ENCODE results near the gene LRRC9. TPM values are rescaled to one million over a fixed set of nuclear protein-coding genes. Genes with fewer than 3 reads are reported as not detected.

LRRC9 gene
- total RNA-seq, 1 experiment from 2014 or later, result 0.77 TPM

DNA sequence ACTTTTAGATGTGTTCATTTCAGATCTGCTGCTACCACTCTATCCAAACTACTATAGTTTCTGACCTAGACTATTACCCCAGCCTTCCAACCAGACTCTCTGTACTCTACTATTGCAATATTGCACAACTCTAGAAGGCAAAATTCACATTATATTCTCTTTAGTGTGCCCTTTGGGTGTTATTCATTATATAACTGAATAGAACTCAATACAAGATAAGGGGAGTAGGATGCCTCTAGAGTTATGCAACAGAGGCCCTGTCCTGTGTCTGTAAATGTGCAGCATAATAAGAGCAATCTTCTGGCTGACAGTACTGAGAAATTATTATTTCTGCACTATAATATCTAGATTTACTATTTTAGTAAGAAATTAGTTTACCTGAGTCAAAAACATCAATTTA is 63.1 kb downstream of the LRRC9 start:
- H3K18ac ChIP-seq (ENCODE audit: insufficient read length, low read depth, low read length), result no peak overlapping the region
- H3K79me1 ChIP-seq (ENCODE audit: insufficient read depth, low read depth, low read length, poor library complexity, severe bottlenecking), result no peaks in the 10 kb centered on the region
- H3K23ac ChIP-seq (ENCODE audit: insufficient read length, low read depth, low read length), result no peak overlapping the region
- no peak overlapping the region for H3T11ph ChIP-seq (ENCODE audit: low read length)
- no peaks in the 10 kb centered on the region for H4K20me1 ChIP-seq (ENCODE audit: control insufficient read depth, insufficient read depth, insufficient read length)
- no peak overlapping the region for H3K27ac Mint-ChIP-seq
- H2BK15ac ChIP-seq (ENCODE audit: low read depth, low read length), result no peak overlapping the region
- TF ChIP-seq, protein P1, sequence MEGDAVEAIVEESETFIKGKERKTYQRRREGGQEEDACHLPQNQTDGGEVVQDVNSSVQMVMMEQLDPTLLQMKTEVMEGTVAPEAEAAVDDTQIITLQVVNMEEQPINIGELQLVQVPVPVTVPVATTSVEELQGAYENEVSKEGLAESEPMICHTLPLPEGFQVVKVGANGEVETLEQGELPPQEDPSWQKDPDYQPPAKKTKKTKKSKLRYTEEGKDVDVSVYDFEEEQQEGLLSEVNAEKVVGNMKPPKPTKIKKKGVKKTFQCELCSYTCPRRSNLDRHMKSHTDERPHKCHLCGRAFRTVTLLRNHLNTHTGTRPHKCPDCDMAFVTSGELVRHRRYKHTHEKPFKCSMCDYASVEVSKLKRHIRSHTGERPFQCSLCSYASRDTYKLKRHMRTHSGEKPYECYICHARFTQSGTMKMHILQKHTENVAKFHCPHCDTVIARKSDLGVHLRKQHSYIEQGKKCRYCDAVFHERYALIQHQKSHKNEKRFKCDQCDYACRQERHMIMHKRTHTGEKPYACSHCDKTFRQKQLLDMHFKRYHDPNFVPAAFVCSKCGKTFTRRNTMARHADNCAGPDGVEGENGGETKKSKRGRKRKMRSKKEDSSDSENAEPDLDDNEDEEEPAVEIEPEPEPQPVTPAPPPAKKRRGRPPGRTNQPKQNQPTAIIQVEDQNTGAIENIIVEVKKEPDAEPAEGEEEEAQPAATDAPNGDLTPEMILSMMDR (conservative IDR thresholded peaks at IDR 0.05), result no peak
- H3K79me2 ChIP-seq (ENCODE audit: insufficient read depth, low read length), result no peaks in the 10 kb centered on the region
- H4K8ac ChIP-seq (replicated peaks; ENCODE audit: insufficient read length, low read depth, low read length), result no peak overlapping the region
- H3K14ac ChIP-seq (ENCODE audit: insufficient read depth, low read length), result no peak overlapping the region
- no peak overlapping the region for H2BK5ac ChIP-seq (ENCODE audit: insufficient read length, low read length)
- H3K56ac ChIP-seq (ENCODE audit: insufficient read length, low read depth, low read length), result no peak overlapping the region
- no peak overlapping the region for H2BK12ac ChIP-seq (ENCODE audit: insufficient read length, low read depth, low read length)
- no peak overlapping the region for H3K27ac ChIP-seq (ENCODE audit: insufficient read length, low read depth, low read length)
- no peak overlapping the region for H3K4me3 Mint-ChIP-seq
- no peak overlapping the region for H2AK5ac ChIP-seq (ENCODE audit: insufficient read length, low read length)
- H2BK20ac ChIP-seq (ENCODE audit: low read depth, low read length, poor library complexity, severe bottlenecking), result no peak overlapping the region
- H4K91ac ChIP-seq (ENCODE audit: insufficient read length, low read depth, low read length), result no peak overlapping the region
- DNase-seq, result no peak
- no peak overlapping the region for H2BK120ac ChIP-seq (ENCODE audit: low read depth, low read length, poor library complexity, severe bottlenecking)
- H3K4ac ChIP-seq (ENCODE audit: low read depth, low read length), result no peak overlapping the region
- H4K5ac ChIP-seq (ENCODE audit: insufficient read length, low read depth, low read length), result no peak overlapping the region
- no peaks in the 10 kb centered on the region for H3K27me3 ChIP-seq (ENCODE audit: insufficient read depth, low read length)
- H3K4me1 Mint-ChIP-seq, result no peaks in the 10 kb centered on the region
- no peaks in the 10 kb centered on the region for H3K9me3 ChIP-seq (ENCODE audit: control insufficient read depth, low read depth, low read length)
- peaks cover 2% of the 10 kb centered on the region; the same call in 1 of the 2 replicates for H3K27me3 Mint-ChIP-seq (ENCODE audit: low read depth)
- H3K23me2 ChIP-seq (ENCODE audit: insufficient read length, low read depth, low read length, poor library complexity, severe bottlenecking), result no peaks in the 10 kb centered on the region
- H3K9me3 Mint-ChIP-seq, result no peaks in the 10 kb centered on the region; a peak in 1 of 5 replicates
- no peaks in the 10 kb centered on the region for H3K4me1 ChIP-seq (ENCODE audit: insufficient read depth, low read length)
- H3K4me2 ChIP-seq (ENCODE audit: insufficient read depth, insufficient read length, low read length), result no peak overlapping the region
- no peak overlapping the region for H3K9ac ChIP-seq (ENCODE audit: extremely low read depth, insufficient read length, low read length)
- no peak overlapping the region for H2AFZ ChIP-seq (ENCODE audit: low read length)
- H3K36me3 Mint-ChIP-seq (ENCODE audit: insufficient read depth in 1 of 3, low read depth in 3 of 3), result no peaks in the 10 kb centered on the region
